GM21515 (cell line): ENCODE measurements around the gene GPC6.

Experiments
- ATAC-seq: cut with Tn5 transposase; IDR thresholded peaks from one replicate; pipeline ENCODE4 v1.9.1; 2021; ENCODE audit not compliant: unreplicated experiment

Gene GPC6

GRCh38 chr13:93230261-93230855 is 3.8 kb downstream of the GPC6 start:
- no peak for ATAC-seq

GRCh38 chr13:93231867-93232266 is 5.3 kb downstream of the GPC6 start:
- no peak for ATAC-seq

GRCh38 chr13:93233997-93234416 is 7.4 kb downstream of the GPC6 start:
- ATAC-seq = no peak

GRCh38 chr13:93234459-93234858 is 7.9 kb downstream of the GPC6 start:
- no peak for ATAC-seq

- no peak for ATAC-seq
Observed at GRCh38 chr13:93235258-93236015, 8.8 kb downstream of the GPC6 start.

- ATAC-seq = no peak
Observed at GRCh38 chr13:93238711-93239110, 12.1 kb downstream of the GPC6 start.

GRCh38 chr13:93243375-93244063 is 16.9 kb downstream of the GPC6 start:
- ATAC-seq = no peak

GRCh38 chr13:93244141-93244917 is 17.7 kb downstream of the GPC6 start:
- ATAC-seq = no peak

GRCh38 chr13:93244918-93245280 is 18.3 kb downstream of the GPC6 start:
- ATAC-seq = no peak

GRCh38 chr13:93246069-93246468 is 19.5 kb downstream of the GPC6 start:
- ATAC-seq = no peak

- ATAC-seq = no peak
Observed at GRCh38 chr13:93248627-93249047, 22.0 kb downstream of the GPC6 start.

GRCh38 chr13:93249364-93250306 is 23.0 kb downstream of the GPC6 start:
- ATAC-seq = no peak

- ATAC-seq = no peak
Observed at GRCh38 chr13:93254775-93255174, 28.2 kb downstream of the GPC6 start.

GRCh38 chr13:93256998-93257397 is 30.4 kb downstream of the GPC6 start:
- no peak for ATAC-seq

GRCh38 chr13:93259527-93260080 is 33.0 kb downstream of the GPC6 start:
- ATAC-seq = no peak

GRCh38 chr13:93260591-93260990 is 34.0 kb downstream of the GPC6 start:
- ATAC-seq = no peak

GRCh38 chr13:93262729-93263345 is 36.2 kb downstream of the GPC6 start:
- ATAC-seq = no peak

GRCh38 chr13:93264876-93265275 is 38.3 kb downstream of the GPC6 start:
- no peak for ATAC-seq

GRCh38 chr13:93265800-93266199 is 39.2 kb downstream of the GPC6 start:
- no peak for ATAC-seq

GRCh38 chr13:93266681-93267080 is 40.1 kb downstream of the GPC6 start:
- ATAC-seq = no peak
